HG03097 (cell line): ENCODE data around the gene CFAP119.
A peak's percentile ranks its signal among the peaks of the same experiment; 100 is the strongest.

Source experiments
- ATAC-seq: cut with Tn5 transposase; IDR thresholded peaks from one replicate; pipeline ENCODE4 v1.9.1; 2021; ENCODE audit not compliant: unreplicated experiment, low FRiP score

Gene CFAP119

DNA sequence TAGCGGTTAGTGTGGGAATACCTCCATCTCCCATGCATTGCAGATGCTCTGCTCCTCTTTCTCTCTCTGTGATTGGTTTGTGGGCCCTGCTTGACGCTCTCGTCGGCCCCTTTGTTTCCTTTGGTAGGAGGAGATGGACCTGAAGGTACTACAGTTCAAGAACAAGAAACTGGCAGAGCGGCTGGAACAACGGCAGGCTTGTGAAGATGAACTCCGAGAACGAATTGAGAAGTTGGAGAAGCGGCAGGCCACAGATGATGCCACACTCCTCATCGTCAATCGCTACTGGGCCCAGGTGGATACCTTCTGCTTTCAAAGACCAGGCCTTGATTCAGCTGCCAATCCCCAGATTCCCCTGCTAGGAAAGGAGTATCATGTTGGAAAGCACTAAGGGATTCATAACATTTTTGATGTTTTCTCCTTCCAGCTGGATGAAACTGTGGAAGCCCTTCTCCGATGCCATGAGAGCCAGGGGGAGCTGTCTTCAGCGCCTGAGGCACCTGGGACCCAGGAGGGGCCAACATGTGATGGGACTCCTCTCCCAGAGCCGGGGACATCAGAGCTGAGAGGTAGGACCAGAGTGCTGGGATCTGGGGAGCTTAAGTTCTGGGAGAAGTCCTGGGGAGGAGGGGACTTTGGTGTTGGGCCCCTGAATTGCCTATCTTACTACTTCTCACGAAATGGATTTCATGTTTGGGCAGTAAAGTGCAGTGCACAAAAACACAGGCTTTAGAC, 1.3 kb upstream of the CFAP119 start:
- ATAC-seq, result no peak

DNA sequence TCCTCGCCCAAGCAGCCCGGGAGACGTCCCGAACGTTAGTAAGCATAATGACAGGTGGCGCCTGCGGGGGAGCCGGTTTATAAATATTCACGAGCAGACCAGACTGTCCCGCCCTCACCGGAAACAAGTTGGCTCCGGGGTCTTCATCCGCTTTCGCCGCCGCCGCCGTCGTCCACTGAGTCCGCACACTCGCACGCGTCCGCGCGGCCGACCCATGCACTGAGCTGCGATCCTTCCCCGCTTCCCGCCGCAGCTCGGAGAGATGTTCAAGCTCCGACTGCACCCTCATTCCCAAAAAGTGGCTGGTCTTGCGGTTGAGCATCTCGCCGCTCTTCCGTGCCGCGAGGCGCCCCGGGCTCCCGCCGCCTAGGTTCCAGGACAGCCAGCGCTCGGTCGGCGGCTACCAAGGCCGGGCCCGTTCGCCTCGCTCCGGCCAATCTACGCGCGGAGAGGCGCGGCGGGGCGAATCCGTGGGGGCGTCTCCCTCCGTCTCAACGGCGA, 385 bp downstream of the CFAP119 start:
- peak; percentile 21 for ATAC-seq

- ATAC-seq, result no peak
These were observed 1.1 kb downstream of the CFAP119 start for GRCh38 chr16:30760577-30761426.

DNA sequence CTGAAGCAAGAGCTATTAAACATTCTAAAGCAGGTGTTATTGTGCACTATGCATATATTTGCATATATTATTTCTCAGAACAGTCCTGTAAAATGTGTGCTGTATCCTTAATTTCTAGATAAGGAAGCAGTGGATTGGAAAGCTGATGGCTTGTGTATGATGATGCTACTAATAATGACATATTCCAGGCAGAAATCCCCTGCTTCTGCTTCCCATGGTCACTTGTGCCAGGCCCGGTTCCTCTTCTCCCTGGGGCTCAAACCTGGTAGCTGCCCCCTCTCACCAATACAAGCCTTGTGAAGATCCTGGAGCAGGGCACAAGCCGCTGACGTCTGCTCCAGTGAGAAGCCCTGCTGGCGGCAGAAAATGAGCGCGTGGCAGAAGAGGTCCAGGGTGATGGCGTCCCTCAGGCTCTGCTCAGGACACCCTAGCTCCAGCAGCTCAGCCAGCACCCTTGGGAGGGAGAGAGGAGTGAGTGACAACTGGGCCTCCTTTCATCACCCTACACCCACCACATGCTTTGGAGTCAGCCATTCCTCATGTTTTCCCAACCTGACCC, 1.8 kb downstream of the CFAP119 start:
- ATAC-seq, result no peak

DNA sequence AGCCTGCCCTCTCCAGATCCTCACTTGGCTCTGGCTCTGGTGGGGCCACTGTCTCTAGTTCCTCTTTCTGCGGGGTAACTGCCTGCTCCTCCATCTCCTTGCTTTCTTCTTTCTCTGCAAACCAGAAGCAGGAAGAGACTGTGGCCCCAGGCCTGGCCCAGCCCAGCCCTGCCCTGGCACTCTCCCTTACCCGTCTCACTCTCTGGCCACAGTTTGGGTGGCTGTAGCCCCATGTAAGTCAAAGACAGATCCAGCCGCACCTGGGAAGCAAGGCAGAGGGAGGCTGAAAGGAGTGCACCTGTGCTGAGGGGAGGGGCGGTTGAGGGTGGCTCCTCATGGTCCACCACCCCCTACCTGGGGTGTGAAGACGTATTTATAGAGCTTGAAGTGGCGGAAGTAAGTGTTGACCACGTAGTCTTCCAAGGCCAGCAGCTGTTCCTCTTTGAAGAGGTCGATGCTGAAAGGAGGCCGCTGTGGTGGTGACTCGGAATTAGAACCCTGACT, 2.8 kb downstream of the CFAP119 start:
- ATAC-seq, result no peak

DNA sequence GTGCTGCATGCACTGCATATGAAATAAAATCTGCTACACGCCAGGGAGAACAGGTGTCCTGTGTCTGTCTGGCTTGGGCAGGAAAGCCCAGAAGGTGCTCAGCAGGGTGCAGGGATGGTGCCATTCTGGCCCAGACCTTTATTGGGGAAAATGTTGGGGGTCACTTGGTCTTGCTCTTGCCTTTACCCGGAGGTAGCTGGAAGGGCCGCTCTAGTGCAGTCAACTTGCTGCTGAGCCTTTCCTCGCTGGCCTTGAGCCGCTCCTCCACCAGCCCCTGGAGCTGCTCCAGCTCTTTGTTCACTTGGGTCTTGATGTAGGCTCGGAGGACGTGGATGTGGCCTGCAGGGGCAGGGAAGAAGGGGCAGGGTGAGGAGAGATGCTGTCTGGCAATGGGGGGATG, 4.5 kb downstream of the CFAP119 start:
- ATAC-seq, result no peak

DNA sequence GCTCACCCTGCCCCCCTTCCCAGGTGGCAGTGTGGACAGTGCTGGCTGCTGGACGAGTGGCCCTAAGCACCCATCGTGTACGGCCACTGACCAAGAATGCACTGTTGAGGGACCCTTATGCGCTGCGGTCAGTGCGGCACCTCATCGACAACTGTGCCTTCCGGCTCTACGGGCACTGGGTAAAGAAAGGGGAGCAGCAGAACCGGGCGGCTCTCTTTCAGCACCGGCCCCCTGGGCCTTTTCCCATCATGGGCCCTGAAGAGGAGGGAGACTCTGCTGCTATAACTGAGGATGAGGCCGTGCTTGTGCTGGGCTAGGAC, 5.1 kb downstream of the CFAP119 start:
- no peak for ATAC-seq

DNA sequence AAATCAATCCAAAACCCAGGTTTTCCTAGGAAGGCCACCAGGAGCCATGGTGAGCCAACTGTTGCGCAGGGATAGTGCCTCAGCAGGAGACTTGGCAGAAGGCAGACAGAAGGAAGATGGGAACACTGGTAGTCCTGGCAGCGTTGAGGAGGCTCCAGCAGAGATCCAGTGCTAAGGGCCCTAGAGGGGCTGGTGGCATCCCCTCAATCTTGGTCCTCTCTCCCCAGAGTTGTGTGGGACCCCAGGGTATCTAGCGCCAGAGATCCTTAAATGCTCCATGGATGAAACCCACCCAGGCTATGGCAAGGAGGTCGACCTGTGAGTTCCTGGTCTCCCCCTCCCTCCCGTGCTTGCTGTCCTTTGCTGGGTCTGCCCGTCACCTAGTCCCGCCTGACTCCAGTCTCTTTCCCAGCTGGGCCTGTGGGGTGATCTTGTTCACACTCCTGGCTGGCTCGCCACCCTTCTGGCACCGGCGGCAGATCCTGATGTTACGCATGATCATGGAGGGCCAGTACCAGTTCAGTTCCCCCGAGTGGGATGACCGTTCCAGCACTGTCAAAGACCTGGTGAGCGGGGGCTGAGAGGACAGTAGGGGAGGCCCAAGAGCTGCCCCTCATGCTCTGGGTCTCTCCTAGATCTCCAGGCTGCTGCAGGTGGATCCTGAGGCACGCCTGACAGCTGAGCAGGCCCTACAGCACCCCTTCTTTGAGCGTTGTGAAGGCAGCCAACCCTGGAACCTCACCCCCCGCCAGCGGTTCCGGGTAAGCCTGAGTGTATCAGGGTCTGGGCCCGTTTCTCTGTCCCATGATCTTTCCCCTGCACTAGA, 5.7 kb downstream of the CFAP119 start:
- ATAC-seq, result no peak

DNA sequence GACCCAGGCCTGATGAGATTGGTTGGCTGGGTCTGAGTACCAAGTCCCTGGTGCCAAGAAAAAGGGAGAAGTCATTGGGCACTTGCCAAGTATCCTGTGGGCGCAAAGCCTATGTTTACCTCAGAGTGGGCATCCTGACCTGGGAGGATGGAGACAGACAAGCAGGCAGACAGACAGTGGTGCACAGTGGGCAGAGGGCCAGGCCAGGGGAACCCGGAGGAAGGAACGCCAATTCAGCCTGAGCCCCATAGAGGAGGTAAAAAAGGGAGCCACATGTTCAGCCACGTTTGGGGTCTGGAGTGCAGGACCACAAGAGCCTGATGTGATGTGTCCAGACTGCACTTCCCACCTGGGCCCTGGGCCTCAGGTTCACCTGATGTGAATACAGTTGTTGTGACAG, 8.3 kb downstream of the CFAP119 start:
- no peak for ATAC-seq

DNA sequence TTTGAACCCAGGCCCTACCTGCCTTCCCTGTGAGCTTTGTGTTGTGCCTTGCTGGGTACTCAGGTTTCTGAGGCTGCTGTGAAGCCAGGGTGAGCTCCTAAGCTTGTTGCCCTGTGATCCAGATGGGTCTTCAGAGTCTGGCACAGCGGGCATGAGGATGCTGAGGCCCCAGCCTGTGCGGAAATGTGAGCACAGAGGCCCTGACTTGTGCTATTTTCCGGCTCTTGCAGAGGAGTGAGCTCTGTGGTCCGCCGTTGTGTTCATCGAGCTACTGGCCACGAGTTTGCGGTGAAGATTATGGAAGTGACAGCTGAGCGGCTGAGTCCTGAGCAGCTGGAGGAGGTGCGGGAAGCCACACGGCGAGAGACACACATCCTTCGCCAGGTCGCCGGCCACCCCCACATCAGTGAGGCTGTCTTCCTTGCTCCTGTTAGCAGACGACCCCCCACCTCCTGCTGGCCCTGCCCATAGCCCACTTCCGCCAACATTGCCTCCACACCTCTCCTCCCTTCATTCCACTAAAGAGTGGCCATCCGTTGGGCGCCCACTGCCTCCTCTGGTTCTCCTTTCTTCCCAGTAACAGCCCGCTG, 10.9 kb downstream of the CFAP119 start:
- ATAC-seq, result no peak

- ATAC-seq, result no peak
These were observed 11.7 kb downstream of the CFAP119 start for GRCh38 chr16:30750201-30750600.

DNA sequence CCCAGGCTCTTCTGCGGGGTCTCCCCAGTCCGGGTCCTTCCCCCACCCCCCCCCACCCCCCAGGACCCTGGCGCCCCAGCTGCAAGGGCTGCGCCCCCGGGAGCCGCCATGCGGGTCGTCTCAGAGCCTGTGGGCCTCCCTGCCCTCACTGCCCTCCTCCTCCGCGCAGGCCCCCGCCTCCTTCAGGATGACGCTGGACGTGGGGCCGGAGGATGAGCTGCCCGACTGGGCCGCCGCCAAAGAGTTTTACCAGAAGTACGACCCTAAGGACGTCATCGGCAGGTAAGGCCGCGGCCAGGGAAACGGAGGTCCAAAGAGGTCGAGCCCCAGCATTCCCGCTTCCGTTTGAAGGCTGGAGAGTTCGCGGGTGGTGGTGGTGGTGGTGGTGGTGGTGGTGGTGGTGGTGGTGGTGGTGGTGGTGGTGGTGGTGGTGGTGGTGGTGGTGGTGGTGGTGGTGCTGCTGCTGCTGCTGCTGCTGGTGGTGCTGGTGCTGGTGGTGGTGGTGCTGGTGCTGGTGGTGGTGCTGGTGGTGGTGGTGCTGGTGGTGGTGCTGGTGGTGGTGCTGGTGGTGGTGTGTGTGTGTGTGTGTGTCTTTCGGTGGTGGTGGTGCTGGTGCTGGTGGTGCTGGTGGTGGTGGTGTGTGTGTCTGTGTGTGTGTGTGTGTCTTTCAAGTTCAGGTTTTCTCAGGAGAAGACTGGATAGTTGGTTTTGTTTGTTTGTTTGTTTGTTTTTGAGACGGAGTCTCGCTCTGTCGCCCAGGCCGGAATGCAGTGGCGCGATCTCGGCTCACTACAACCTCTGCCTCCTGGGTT, 13.0 kb downstream of the CFAP119 start:
- no peak for ATAC-seq

DNA sequence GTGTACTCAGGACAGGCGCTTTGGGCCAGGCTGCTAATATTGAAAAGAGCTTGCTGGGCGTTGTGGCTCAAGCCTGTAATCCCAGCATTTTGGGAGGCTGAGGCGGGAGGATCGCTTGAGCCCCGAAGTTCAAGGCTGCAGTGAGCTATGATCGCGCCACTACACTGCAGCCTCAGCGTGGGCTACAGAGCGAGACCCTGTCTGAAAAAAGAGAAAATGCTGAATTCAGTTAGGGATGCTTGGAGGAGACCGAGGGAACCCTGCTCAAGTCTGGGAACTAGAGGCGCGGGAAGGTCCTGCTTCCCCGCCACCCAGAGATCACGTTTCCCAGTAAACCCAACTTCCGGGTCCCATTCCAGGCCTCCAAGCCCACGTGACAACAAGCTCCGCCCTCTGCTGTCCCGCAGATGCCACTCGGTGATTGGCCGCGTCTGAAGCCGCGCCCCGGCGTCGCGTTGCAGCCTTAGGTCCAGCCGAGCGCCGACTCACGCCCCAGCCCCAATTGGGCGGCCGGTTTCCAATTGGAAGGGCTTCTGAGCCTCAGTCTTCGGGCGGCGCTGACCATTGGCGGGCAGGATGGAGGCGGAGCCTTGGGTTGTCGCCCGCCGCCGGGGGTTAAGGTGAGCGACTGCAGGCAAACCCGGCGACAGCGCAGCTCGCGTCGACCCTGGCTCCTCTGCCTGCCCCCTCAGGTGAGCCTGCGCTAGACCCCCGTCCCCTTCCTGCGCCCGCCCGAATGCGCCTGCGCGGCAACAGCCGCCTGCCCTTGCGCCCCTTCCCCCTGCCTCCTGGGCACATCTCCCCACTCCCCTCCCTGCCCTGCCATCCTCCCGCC, 13.8 kb downstream of the CFAP119 start, which contains the start of gene PHKG2:
Gene PHKG2 (plus strand): TSS at position 627 of the 835 bp plus-strand sequence. CDS start 396 bp downstream, outside the sequence.
- peak; percentile 94 for ATAC-seq

- no peak for ATAC-seq
These were observed 14.5 kb downstream of the CFAP119 start for GRCh38 chr16:30747331-30747730.

DNA sequence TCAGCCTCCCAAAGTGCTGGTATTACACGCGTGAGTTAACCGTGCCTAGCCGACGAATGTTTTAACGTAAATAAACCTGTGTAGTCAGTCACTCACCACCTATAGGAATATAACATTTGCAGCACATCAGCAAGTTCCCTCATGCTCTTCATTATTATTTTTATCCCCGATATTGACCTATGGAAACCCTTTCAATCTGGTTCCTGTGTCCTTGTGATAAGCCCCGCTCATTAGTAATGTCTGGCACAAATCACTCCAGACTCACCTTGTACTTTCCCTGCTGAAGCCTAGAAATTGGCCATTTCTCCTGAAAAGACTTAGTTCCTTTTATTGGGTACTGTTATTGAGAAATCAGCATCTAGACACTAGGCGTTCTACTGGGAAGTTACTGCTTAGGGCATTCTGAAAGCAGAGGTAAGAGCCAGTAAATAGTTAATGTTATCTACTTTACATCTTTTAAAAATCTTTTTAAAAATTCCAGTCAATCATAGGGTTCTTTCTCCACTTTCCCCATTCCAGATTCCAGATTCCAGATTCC, 15.2 kb downstream of the CFAP119 start:
- ATAC-seq, result no peak

- ATAC-seq, result no peak
These were observed 16.8 kb downstream of the CFAP119 start for GRCh38 chr16:30745082-30745481.

- ATAC-seq, result no peak
These were observed 17.7 kb downstream of the CFAP119 start for GRCh38 chr16:30744183-30744582.

- no peak for ATAC-seq
These were observed 18.1 kb downstream of the CFAP119 start for GRCh38 chr16:30743716-30744115.
